Measurements from ENCODE around the gene SCN4A. TPM values are rescaled to one million over a fixed set of nuclear protein-coding genes. Genes with fewer than 3 reads are reported as not detected.
"Not testable (repeated sequence)": the region's sequence is repeated elsewhere in the genome, so short reads cannot be mapped to it uniquely, and the experiment has no call there.

SCN4A gene
- polyA plus RNA-seq, 10 donors: 11.6 to 52.0 (median 38.1) TPM

GRCh38 chr17:63937920-63938319 lies 34.8 kb downstream of the SCN4A start:
- DNase-seq: no peak

GRCh38 chr17:63937319-63937718 lies 35.4 kb downstream of the SCN4A start:
- no peak for DNase-seq

GRCh38 chr17:63934183-63935112 lies 38.3 kb downstream of the SCN4A start:
- DNase-seq: peak in 1 of 3 donors; percentile 60

GRCh38 chr17:63933598-63933997 lies 39.1 kb downstream of the SCN4A start:
- DNase-seq: no peak

GRCh38 chr17:63932721-63933120 lies 40.0 kb downstream of the SCN4A start:
- DNase-seq: no peak

- DNase-seq: no peak
Observed at GRCh38 chr17:63931981-63932561, 40.6 kb downstream of the SCN4A start, which contains the start of gene CD79B. TSS of gene CD79B (minus strand) at chr17:63932331. CDS start at chr17:63932261, 70 bp downstream.

GRCh38 chr17:63930951-63931575 lies 41.7 kb downstream of the SCN4A start:
- DNase-seq: no peak

- DNase-seq: no peak
Observed at GRCh38 chr17:63929860-63930766, 42.6 kb downstream of the SCN4A start.

GRCh38 chr17:63928966-63929695 lies 43.6 kb downstream of the SCN4A start:
- no peak for DNase-seq

- no peak for DNase-seq
Observed at GRCh38 chr17:63928172-63928666, 44.5 kb downstream of the SCN4A start.

GRCh38 chr17:63927464-63928171 lies 45.1 kb downstream of the SCN4A start:
- DNase-seq: no peak

GRCh38 chr17:63926164-63926563 lies 46.6 kb downstream of the SCN4A start:
- DNase-seq: no peak

- DNase-seq: no peak
Observed at GRCh38 chr17:63925615-63926014, 47.1 kb downstream of the SCN4A start.

GRCh38 chr17:63922402-63922801 lies 50.3 kb downstream of the SCN4A start:
- not testable (repeated sequence) for DNase-seq

- not testable (repeated sequence) for DNase-seq
Observed at GRCh38 chr17:63920779-63921178, 51.9 kb downstream of the SCN4A start.

GRCh38 chr17:63920050-63920449 lies 52.7 kb downstream of the SCN4A start:
- not testable (repeated sequence) for DNase-seq

- DNase-seq: peak; percentile 32 to 72 (median 49)
Observed at GRCh38 chr17:63919311-63919723, 53.4 kb downstream of the SCN4A start.

GRCh38 chr17:63918789-63919305 lies 53.9 kb downstream of the SCN4A start, which contains the start of gene GH1:
TSS of gene GH1 (minus strand) at chr17:63918839. CDS start at chr17:63918776, 63 bp downstream.
- DNase-seq: not testable (repeated sequence)

- DNase-seq: no peak
Observed at GRCh38 chr17:63918305-63918704, 54.4 kb downstream of the SCN4A start.

Data from muscle of back (tissue), 11 donors.